ENCODE measurements around the gene GRHL1.
A peak's percentile ranks its signal among the peaks of the same experiment; 100 is the strongest.

GRHL1 gene

DNA sequence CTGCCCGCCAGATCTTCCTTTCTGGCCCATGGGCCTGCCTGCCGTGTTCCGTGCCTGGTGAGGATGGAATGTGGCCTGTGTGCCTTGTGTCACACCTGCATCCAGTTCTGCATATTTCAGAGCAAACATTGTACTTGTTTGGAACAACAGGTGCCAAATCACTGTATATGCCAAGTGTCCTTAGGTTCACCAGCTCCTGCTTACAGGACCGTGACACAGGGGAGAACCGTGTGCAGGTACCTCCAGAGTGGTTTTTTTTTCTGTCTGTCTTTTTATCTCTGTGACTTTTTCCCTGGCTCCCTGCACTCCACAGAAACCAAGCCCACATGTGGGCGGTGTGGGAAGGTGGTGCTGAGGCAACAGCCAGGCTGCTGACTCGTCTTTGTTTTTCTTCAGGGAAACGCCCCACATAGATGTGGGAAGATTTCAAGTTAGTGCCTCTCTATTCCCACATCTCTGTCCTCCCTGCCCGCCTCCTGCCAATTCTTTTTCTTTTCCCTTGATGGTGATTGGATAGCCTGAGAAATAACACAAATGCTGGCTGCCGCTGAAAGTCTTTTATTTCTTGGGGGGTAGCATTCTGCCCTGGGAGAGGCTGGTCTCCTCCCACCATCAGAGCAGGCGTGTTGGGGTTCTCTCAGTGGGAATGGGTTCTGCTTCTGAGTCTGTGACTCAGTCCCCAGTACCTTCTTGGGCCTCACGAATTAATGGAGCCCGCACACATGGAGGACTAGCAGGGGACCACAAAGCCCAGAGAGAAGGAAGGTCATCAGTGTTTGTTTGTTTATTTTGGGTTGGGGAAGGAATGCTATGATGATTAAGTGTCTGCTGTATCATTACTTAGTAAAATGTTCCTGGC is 21.4 kb downstream of the GRHL1 start:
- DNase-seq (peak; percentile 47), ATAC-seq (no peak)

DNA sequence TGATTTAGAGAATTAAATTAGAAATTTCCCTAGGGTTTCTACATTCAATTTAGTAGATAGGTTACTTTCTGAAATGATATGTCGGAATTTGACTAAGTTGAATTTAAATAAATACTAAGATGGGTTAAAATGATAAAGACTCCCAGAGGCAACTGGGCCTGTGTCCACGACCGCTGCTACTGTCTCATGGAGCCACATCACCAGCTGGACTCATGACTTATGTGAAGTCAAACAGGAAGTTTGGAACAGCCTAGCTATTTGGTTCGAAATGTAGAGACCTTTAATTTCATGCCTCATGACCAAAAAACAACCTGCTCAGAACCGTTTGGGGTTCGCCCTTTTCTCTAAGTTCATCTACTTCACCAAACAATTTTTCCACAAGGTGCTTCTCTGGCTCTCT is 22.2 kb downstream of the GRHL1 start:
- DNase-seq, result no peak
- no peak for ATAC-seq

GRCh38 chr2:9974343-9974742 is 22.9 kb downstream of the GRHL1 start:
- ATAC-seq (no peak), DNase-seq (no peak)

DNA sequence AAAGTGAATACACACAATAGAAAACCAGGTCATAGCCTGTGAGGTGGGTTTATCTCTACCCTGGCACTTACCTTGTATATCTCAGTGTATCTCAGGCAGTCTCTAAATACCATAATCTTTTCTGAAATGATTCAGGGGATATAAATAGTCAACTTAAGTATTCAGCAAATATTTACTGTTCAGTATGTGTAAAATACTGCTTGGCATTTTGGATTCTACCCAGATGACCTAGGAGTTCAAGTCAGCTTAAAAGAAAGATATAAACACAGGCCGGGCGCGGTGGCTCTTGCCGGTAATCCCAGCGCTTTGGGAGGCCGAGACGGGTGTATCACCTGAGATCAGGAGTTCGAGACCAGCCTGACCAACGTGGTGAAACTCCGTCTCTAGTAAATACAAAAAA is 23.8 kb downstream of the GRHL1 start:
- no peak for ATAC-seq
- DNase-seq, result no peak

DNA sequence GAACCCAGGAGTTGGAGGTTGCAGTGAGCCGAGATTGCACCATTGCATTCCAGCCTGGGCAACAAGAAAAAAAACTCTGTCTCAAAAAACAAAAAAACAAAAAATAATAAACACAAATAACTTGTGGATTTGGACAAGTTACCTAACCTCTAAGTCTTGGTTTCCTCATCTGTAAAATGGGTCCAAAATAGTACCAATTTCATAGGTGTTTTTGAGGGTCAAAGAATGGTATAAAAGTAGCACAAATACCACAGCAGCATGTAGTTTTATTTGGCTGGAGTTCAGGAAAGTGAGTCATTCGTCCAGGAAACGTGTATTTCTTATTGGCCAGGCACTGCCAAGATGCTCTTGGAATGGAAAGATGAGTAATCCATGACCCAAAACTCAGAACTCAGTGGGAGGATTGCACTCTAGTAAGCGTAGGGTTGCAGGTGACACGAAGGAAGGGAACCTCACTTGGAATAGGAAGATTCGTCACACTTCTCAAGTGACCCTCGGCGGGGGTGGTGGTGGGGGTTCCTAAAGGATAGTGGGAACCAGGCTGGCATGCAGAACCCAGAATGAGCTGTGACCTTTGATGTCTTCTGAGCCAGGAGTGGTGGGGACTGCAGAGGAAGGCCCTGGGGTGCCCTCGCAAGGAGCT is 24.4 kb downstream of the GRHL1 start:
- DNase-seq (peak; percentile 48), ATAC-seq (peak; percentile 88)

DNA sequence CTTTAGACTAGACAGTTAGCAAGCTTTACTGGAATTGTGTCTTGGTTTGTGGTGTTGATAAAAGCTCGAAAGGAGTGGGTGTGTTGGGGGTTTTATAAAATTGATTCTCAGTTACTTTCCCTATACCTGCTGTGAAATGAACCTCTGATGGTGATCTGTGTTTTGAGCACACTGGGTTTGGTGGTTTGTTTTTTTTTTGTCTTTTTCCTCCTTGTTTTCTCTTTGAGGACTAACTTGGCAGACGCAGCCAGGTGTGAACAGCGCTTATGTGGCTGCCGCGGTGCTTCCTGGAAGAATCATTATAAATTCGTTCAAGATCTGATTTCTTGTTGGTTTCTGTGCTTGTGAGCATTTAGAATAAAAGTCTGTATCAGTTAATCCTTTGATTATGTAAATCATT is 28.5 kb downstream of the GRHL1 start:
- peak; percentile 41 for ATAC-seq
- no peak for DNase-seq

DNA sequence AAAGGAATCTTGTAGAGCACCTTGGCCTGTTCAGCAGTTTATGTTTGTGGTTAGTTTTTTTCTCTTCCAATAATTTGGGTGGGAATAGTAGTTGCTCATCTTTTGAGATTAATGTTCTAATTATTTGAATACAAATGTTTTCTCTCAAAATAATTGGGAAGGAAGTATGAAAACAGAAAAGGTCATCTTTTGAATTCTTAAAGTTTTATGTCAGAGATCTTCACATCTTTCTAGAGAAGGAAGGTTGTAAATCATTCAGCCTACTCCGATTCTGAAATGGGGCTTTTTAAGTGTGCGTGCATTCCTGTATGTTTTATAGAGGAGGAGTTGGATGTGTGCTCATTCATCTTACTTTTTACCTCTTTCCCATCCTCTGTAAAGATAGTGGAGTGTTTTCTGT is 29.0 kb downstream of the GRHL1 start:
- no peak for ATAC-seq
- no peak for DNase-seq

DNA sequence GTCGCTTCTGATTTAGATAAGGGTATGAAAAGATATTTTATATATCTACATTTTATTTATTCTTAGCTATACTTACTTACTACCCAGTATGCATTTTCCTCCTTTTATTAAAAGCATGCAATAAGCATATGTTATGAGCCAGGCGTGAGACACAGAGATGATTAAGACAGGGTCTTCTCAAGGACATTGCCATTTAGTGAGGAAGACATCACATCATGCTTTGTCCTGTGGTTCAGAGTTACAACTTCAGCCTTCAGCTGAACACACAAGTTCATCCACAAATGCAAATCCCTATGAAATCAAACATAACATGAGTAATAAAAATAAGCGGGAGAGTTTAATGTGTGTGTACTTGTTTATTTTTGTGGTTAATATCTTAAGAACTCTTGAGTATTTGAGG is 30.2 kb downstream of the GRHL1 start:
- no peak for DNase-seq
- no peak for ATAC-seq

DNA sequence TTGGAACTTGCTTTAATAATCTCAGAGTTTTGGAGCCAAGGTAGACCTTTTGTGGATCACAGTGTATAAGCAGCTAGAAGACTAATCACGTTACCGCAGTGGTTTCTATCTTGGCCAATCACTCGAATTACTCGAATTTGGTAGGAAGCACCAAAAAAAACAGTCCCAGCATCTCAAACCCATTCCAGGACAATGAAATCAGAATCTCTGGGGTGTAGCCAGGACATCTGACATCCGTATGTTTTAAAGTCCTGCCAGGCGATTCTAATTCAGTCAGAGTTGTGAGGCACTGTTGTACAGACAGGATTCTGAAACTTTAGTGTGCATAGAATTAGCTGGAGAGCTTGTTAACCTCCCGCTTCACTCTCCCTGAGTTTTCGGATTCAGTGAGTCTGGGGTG is 30.8 kb downstream of the GRHL1 start:
- ATAC-seq, result no peak
- no peak for DNase-seq

- ATAC-seq (no peak), DNase-seq (no peak)
Measured at GRCh38 chr2:9982891-9983290, 31.4 kb downstream of the GRHL1 start.

- DNase-seq, result no peak
- ATAC-seq, result no peak
Measured at GRCh38 chr2:9983401-9984216, 32.1 kb downstream of the GRHL1 start.

DNA sequence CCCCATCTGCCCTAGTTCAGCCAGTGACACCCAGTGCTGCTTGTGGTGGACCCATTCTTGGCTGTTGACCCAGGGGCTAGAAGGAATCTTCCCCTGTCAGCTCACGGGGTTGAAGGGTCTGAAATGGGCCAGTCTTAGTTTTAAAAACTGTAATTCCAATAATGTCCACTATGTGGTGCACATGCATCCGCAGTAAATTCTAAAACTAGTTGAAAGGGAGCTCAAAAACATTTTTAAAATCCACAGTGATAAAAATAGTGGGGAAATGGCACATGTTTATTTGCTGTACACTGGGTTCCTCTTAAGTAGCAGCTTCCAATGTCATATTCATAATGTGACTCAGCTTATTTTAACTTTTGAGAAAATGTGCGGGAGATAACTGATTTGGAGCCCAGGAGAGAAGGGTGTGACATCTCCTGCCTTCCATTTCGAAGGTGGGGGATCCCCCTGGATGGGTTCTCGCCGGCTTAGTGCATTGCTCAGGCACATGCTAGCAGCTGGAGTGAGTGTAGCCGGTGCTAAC is 32.8 kb downstream of the GRHL1 start:
- ATAC-seq (peak; percentile 66), DNase-seq (peak; percentile 18)

GRCh38 chr2:9984871-9985480 is 33.5 kb downstream of the GRHL1 start:
- ATAC-seq (no peak), DNase-seq (no peak)

GRCh38 chr2:9985531-9986328 is 34.2 kb downstream of the GRHL1 start:
- DNase-seq (no peak), ATAC-seq (no peak)

GRCh38 chr2:9988320-9988719 is 36.8 kb downstream of the GRHL1 start:
- DNase-seq, result no peak
- ATAC-seq, result no peak

DNA sequence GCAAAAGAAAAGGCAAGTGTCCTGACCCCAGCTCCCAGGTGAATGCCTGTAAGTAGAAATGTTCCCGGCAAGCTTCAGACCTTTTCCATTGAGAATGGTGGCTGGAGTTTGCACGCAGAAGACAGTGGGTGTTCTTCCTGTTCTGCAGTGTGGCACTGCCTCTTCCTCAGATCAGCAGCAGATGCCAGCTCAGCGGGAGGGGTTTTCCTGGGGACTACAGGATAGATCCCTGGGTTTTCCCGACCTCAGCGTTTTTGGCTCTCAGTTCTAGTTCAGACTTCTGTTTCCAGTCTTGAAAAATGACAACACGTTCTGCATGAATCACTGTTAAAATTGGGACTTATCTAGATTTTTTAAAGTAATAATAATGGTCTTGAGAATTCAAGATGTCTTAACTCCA is 39.2 kb downstream of the GRHL1 start:
- no peak for ATAC-seq
- no peak for DNase-seq

DNA sequence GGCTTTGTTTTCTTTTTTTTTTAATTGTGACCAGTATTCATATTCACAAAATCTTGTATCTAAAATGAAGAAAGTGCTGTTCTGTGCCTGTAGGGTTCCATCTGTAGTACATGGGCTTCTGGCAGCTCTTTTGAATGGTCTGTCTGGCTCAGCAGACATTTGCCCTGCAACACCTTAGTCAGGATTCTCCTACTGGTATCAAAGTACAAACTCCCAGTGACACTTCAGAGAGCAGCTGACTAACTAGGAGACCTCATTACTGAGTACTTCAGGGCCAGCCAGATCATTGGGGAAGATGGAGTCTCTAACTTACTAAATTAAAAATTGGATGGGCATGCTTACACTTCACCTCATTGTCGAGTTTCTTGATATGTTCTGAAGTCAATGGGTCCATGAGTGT is 39.7 kb downstream of the GRHL1 start:
- ATAC-seq, result no peak
- no peak for DNase-seq

DNA sequence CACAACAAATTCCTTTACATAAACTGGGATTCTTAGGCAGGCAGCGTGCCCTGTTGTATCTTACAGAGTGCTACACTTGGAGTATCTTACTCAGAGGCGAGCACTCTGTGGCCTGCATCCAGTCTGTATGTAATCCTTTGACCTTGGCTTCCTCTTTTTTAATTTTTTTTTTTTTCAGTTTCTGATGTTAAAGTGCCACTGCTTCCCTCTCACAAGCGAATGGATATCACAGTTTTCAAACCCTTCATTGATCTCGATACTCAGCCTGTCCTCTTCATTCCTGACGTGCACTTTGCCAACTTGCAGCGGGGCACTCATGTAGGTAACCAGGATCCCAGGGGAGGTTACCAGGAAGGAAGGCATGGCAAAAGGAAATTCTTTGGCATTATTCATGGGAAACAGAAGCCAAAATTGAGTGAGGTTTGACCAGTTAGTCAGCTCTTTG is 40.4 kb downstream of the GRHL1 start:
- DNase-seq (no peak), ATAC-seq (no peak)

DNA sequence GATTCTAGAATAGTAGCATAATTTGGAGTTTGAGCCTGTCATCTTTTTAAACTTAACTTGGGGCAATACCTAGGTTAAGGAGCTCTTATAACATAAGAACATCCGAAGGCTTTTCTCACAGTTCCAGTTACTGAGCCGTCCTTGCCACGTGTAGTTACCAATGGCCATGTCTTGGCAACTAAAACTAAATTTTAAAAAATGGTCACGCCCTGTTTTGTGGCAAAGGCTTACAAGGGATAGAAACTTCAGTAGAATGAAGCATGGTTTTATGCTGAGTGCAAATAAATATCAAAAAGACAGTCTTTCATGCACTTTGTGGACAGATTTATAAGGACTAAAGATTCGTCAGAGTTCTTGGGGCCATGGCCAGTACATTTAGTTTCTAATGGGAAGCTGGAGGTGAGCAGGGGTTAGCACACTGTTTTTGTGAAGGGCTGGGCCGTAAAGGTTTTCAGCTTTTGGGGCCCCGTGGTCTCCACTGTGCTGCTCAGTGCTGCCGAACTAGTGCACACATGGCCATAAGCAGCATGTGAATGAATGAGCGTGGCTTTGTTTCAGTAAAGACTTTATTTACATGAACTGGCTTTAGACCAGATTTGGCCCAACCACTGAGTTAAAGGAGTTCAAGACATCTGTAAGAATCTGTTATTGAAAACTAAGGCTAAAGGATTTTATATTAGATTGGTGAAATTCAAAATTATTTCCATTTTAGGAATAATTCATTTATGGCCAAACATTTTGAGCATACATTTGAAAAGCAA is 41.1 kb downstream of the GRHL1 start:
- no peak for ATAC-seq
- DNase-seq, result no peak

- ATAC-seq (peak; percentile 32), DNase-seq (no peak)
Measured at GRCh38 chr2:9993488-9994165, 42.1 kb downstream of the GRHL1 start.

Data from stimulated activated naive CD8-positive, alpha-beta T cell treated with anti-CD3 and anti-CD28 coated beads, Interleukin-15, Interleukin-2, amounts not matched to agents 100 U/mL and 50 U/mL, for 24 hours (primary cell).